ENCODE data around the gene SIPA1L3. TPM values are rescaled to one million over a fixed set of nuclear protein-coding genes. Genes with fewer than 3 reads are reported as not detected.
A peak's percentile ranks its signal among the peaks of the same experiment; 100 is the strongest.

The SIPA1L3 gene
- total and polyA plus RNA-seq, 2 of the 13 experiments (the other 11 are each of a cell fraction or from before 2014, with no cell fraction given): 5.5 to 7.7 TPM

DNA sequence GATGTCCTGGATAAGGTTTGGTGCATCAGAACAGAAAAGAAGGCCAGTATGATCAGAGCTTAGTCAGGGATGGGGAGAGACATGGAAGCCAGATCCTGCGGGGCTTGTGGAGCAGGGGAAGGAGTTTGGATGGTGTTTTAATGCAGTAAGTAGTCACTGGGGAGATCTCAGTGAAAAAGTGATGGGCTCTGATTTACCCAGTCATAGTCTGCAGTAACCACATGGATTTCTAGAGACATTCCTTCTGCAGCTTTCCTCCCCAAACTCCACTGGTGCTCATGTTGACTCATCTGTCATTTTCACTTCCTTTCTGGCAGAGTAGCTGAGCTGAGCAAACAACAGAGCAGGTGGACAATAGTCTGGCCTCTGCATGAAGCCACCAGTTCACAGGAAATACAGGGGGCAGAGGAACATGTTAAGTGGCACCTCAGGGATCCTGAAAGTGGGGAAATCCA, 172.9 kb downstream of the SIPA1L3 start (continued):
- no peak for TF ChIP-seq ZBTB40 (IDR thresholded peaks at IDR 0.05)
- TF ChIP-seq ZBTB40 (CRISPR knock-in tag; IDR thresholded peaks at IDR 0.05): no peak
- TF ChIP-seq, protein P1, sequence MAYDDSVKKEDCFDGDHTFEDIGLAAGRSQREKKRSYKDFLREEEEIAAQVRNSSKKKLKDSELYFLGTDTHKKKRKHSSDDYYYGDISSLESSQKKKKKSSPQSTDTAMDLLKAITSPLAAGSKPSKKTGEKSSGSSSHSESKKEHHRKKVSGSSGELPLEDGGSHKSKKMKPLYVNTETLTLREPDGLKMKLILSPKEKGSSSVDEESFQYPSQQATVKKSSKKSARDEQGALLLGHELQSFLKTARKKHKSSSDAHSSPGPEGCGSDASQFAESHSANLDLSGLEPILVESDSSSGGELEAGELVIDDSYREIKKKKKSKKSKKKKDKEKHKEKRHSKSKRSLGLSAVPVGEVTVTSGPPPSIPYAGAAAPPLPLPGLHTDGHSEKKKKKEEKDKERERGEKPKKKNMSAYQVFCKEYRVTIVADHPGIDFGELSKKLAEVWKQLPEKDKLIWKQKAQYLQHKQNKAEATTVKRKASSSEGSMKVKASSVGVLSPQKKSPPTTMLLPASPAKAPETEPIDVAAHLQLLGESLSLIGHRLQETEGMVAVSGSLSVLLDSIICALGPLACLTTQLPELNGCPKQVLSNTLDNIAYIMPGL (CRISPR knock-in tag; IDR thresholded peaks at IDR 0.05; ENCODE audit: borderline replicate concordance in 1 of 2, low read depth in 1 of 2): peak in 1 of 2 experiments; percentile 27; a peak in 1 of 4 replicates
- no peak for TF ChIP-seq ZNF788 (CRISPR knock-in tag; IDR thresholded peaks at IDR 0.05; ENCODE audit: borderline replicate concordance)
- peak; percentile 57; the same call in 1 of the 2 replicates for TF ChIP-seq MIER2 (CRISPR knock-in tag; IDR thresholded peaks at IDR 0.05)
- no peak for TF ChIP-seq ZFAT (CRISPR knock-in tag; conservative IDR thresholded peaks at IDR 0.05)
- no peak for TF ChIP-seq SOX6 (IDR thresholded peaks at IDR 0.05)
- TF ChIP-seq SOX6 (CRISPR knock-in tag; IDR thresholded peaks at IDR 0.05): peak; percentile 70
- TF ChIP-seq ZNF263 (CRISPR knock-in tag; IDR thresholded peaks at IDR 0.05): peak; percentile 82; the same call in 1 of the 2 replicates
- peak; percentile 63; the same call in 1 of the 2 replicates for TF ChIP-seq SOX5 (CRISPR knock-in tag; IDR thresholded peaks at IDR 0.05; ENCODE audit: borderline replicate concordance)
- TF ChIP-seq DZIP1 (CRISPR knock-in tag; IDR thresholded peaks at IDR 0.05): no peak
- TF ChIP-seq TGIF2 (CRISPR knock-in tag; IDR thresholded peaks at IDR 0.05): peak; percentile 81
- TF ChIP-seq TFAP4 (IDR thresholded peaks at IDR 0.05; ENCODE audit: borderline replicate concordance, low read depth): peak; percentile 66; the same call in 1 of the 2 replicates
- peak; percentile 39; the same call in 1 of the 2 replicates for TF ChIP-seq RARA (CRISPR knock-in tag; IDR thresholded peaks at IDR 0.05)
- peak; percentile 58 for TF ChIP-seq TEAD3 (CRISPR knock-in tag; optimal IDR thresholded peaks at IDR 0.05; ENCODE audit: borderline replicate concordance)
- TF ChIP-seq MAX (IDR thresholded peaks at IDR 0.05): peak; percentile 50
